D341Med (cell line): Measurements from ENCODE around the gene DNAH5.
"Not testable (repeated sequence)": the region's sequence is repeated elsewhere in the genome, so short reads cannot be mapped to it uniquely, and the experiment has no call there.

Experiments
- DNase-seq: peaks from one replicate; pipeline ENCODE4 v3.0.0; 2012; ENCODE audit warnings: low spot score

The DNAH5 gene

GRCh38 chr5:13830536-13830935, 114.0 kb downstream of the DNAH5 start:
- no peak for DNase-seq

- no peak for DNase-seq
These were observed 123.1 kb downstream of the DNAH5 start for GRCh38 chr5:13821366-13821765.

GRCh38 chr5:13816126-13816525, 128.4 kb downstream of the DNAH5 start:
- no peak for DNase-seq

- no peak for DNase-seq
These were observed 130.2 kb downstream of the DNAH5 start for GRCh38 chr5:13814301-13814700.

- no peak for DNase-seq
These were observed 134.6 kb downstream of the DNAH5 start for GRCh38 chr5:13809921-13810320.

- no peak for DNase-seq
These were observed 140.2 kb downstream of the DNAH5 start for GRCh38 chr5:13804336-13804735.

- DNase-seq, result not testable (repeated sequence)
These were observed 145.9 kb downstream of the DNAH5 start for GRCh38 chr5:13798569-13798968.

- no peak for DNase-seq
These were observed 158.6 kb downstream of the DNAH5 start for GRCh38 chr5:13785781-13786415.

GRCh38 chr5:13783726-13784125, 160.8 kb downstream of the DNAH5 start:
- DNase-seq, result no peak

GRCh38 chr5:13780081-13780480, 164.4 kb downstream of the DNAH5 start:
- no peak for DNase-seq

GRCh38 chr5:13773649-13774048, 170.8 kb downstream of the DNAH5 start:
- no peak for DNase-seq

- DNase-seq, result no peak
These were observed 173.4 kb downstream of the DNAH5 start for GRCh38 chr5:13771011-13771571.

GRCh38 chr5:13766236-13766635, 178.3 kb downstream of the DNAH5 start:
- DNase-seq, result no peak

GRCh38 chr5:13763719-13764118, 180.8 kb downstream of the DNAH5 start:
- no peak for DNase-seq

GRCh38 chr5:13749766-13750165, 194.7 kb downstream of the DNAH5 start:
- no peak for DNase-seq

GRCh38 chr5:13746026-13746425, 198.5 kb downstream of the DNAH5 start:
- DNase-seq, result no peak

GRCh38 chr5:13745508-13745907, 199.0 kb downstream of the DNAH5 start:
- DNase-seq, result no peak

- DNase-seq, result no peak
These were observed 204.0 kb downstream of the DNAH5 start for GRCh38 chr5:13740471-13740870.

GRCh38 chr5:13739479-13739878, 205.0 kb downstream of the DNAH5 start:
- DNase-seq, result no peak

- no peak for DNase-seq
These were observed 208.8 kb downstream of the DNAH5 start for GRCh38 chr5:13735691-13736090.

GRCh38 chr5:13731121-13731628, 213.3 kb downstream of the DNAH5 start:
- DNase-seq, result no peak

- no peak for DNase-seq
These were observed 235.6 kb downstream of the DNAH5 start for GRCh38 chr5:13708906-13709305.

- DNase-seq, result no peak
These were observed 236.1 kb downstream of the DNAH5 start for GRCh38 chr5:13708432-13708831.

GRCh38 chr5:13704396-13704795, 240.1 kb downstream of the DNAH5 start:
- no peak for DNase-seq
